LHCN-M2 (cell line): ENCODE measurements around the gene CFAP206. TPM values are rescaled to one million over a fixed set of nuclear protein-coding genes. Genes with fewer than 3 reads are reported as not detected.

Source experiments
- DNase-seq: peaks from one replicate; pipeline ENCODE4 v3.0.0-alpha.2; 2012; ENCODE audit warnings: low read depth
- polyA plus RNA-seq: library from polyadenylated mRNA; unstranded; fragments of >200 nt; gene quantifications from one replicate; pipeline ENCODE4 v1.2.1, GENCODE V29; 2012; ENCODE audit warnings: missing spikeins
- total RNA-seq: library from RNA; depleted of rRNA; stranded (reverse); fragments of >200 nt; gene quantifications from 2 replicates; pipeline ENCODE4 v1.2.3, GENCODE V29; 2014; rRNA removed

The CFAP206 gene
- 0.23 and 0.32 TPM in 2 replicates for total RNA-seq
- 0.07 TPM for polyA plus RNA-seq

GRCh38 chr6:87407901-87408720, at the start of gene CFAP206:
Gene CFAP206, plus strand, starts transcription at chr6:87407972. Its CDS starts 1,868 bp downstream, at chr6:87409840.
- peak; percentile 76 for DNase-seq

- DNase-seq, result no peak
These were observed 43.0 kb upstream of the CFAP206 start for GRCh38 chr6:87364602-87365252.

- peak; percentile 10 for DNase-seq
These were observed 41.5 kb upstream of the CFAP206 start for GRCh38 chr6:87366072-87366827.

GRCh38 chr6:87366899-87367298, 40.9 kb upstream of the CFAP206 start:
- DNase-seq, result no peak

GRCh38 chr6:87373377-87373776, 34.4 kb upstream of the CFAP206 start:
- no peak for DNase-seq

GRCh38 chr6:87375315-87375714, 32.5 kb upstream of the CFAP206 start:
- no peak for DNase-seq

- no peak for DNase-seq
These were observed 31.1 kb upstream of the CFAP206 start for GRCh38 chr6:87376643-87377042.

- DNase-seq, result no peak
These were observed 28.8 kb upstream of the CFAP206 start for GRCh38 chr6:87378947-87379346.

- DNase-seq, result no peak
These were observed 24.9 kb upstream of the CFAP206 start for GRCh38 chr6:87382861-87383260.

- no peak for DNase-seq
These were observed 23.7 kb upstream of the CFAP206 start for GRCh38 chr6:87384038-87384437.

- no peak for DNase-seq
These were observed 23.3 kb upstream of the CFAP206 start for GRCh38 chr6:87384449-87384848.

- DNase-seq, result peak; percentile 25
These were observed 16.4 kb upstream of the CFAP206 start for GRCh38 chr6:87391334-87391733.

GRCh38 chr6:87393026-87393622, 14.6 kb upstream of the CFAP206 start:
- DNase-seq, result peak; percentile 49

GRCh38 chr6:87395431-87395830, 12.3 kb upstream of the CFAP206 start:
- DNase-seq, result no peak

- no peak for DNase-seq
These were observed 11.0 kb upstream of the CFAP206 start for GRCh38 chr6:87396595-87397392.

GRCh38 chr6:87397656-87398055, 10.1 kb upstream of the CFAP206 start:
- no peak for DNase-seq

GRCh38 chr6:87401832-87402231, 5.9 kb upstream of the CFAP206 start:
- no peak for DNase-seq

GRCh38 chr6:87407561-87407900, 241 bp upstream of the CFAP206 start:
- no peak for DNase-seq

- DNase-seq, result no peak
These were observed 966 bp downstream of the CFAP206 start for GRCh38 chr6:87408721-87409155.

- no peak for DNase-seq
These were observed 11.5 kb downstream of the CFAP206 start for GRCh38 chr6:87419266-87419665.

GRCh38 chr6:87420360-87420759, 12.6 kb downstream of the CFAP206 start:
- DNase-seq, result no peak
